ENCODE results near the gene SEMA5A.

SEMA5A gene

GRCh38 chr5:9409413-9409960 lies 136.4 kb downstream of the SEMA5A start:
- Histone ChIP-seq H3K4me1 (ENCODE audit: control insufficient read depth, insufficient read depth, low read length) (no peaks in the 10 kb centered on the region), H3K4me3 (ENCODE audit: low read depth, low read length) (no peak overlapping the region), H3K36me3 (ENCODE audit: control insufficient read depth in 2 of 2, insufficient read depth in 1 of 2, low read length in 2 of 2) (no peaks in the 10 kb centered on the region), H3K9me3 (ENCODE audit: control insufficient read depth, insufficient read depth, low read depth, low read length) (no peaks in the 10 kb centered on the region), H3K27ac (ENCODE audit: extremely low read depth, low read depth, low read length) (no peak overlapping the region)
- ChIA-PET POLR2A (no interaction called here), CTCF (interaction anchor here (0.6 to 0.9 kb wide), 4 partner anchors 49 to 501 kb away, joined by 3 read pairs; no protein-coding TSS in a partner anchor)
- no peak for TF ChIP-seq ZNF404 (tag by site-specific recombination; IDR thresholded peaks at IDR 0.05)
- TF ChIP-seq SCRT1 (tag by site-specific recombination; IDR thresholded peaks at IDR 0.05; ENCODE audit: borderline replicate concordance), result no peak
- TF ChIP-seq ZNF280D (tag by site-specific recombination; IDR thresholded peaks at IDR 0.05), result no peak
- no peak for TF ChIP-seq ZNF132 (tag by site-specific recombination; IDR thresholded peaks at IDR 0.05; ENCODE audit: borderline replicate concordance)
- no peak for TF ChIP-seq GLIS2 (tag by site-specific recombination; IDR thresholded peaks at IDR 0.05)

- POLR2A ChIA-PET, result no interaction called here
Observed at GRCh38 chr5:9408964-9409363, 136.9 kb downstream of the SEMA5A start.

More at GRCh38 chr5:9408964-9409363, 136.9 kb downstream of the SEMA5A start:
- no peaks in the 10 kb centered on the region for H3K9me3 ChIP-seq (ENCODE audit: control insufficient read depth, insufficient read depth, low read depth, low read length)
- no peaks in the 10 kb centered on the region for H3K4me1 ChIP-seq (ENCODE audit: control insufficient read depth, insufficient read depth, low read length)
- H3K36me3 ChIP-seq (ENCODE audit: control insufficient read depth in 2 of 2, insufficient read depth in 1 of 2, low read length in 2 of 2), result no peaks in the 10 kb centered on the region
- no peak for TF ChIP-seq ZNF350 (tag by site-specific recombination; IDR thresholded peaks at IDR 0.05)
- TF ChIP-seq KLF9 (tag by site-specific recombination; IDR thresholded peaks at IDR 0.05; ENCODE audit: low read depth), result no peak
- no peak for TF ChIP-seq ZNF221 (tag by site-specific recombination; IDR thresholded peaks at IDR 0.05; ENCODE audit: borderline replicate concordance)
- no peak for TF ChIP-seq ZSCAN18 (tag by site-specific recombination; IDR thresholded peaks at IDR 0.05)
- no peak for TF ChIP-seq HOXC10 (CRISPR knock-in tag; IDR thresholded peaks at IDR 0.05)
- no peak for TF ChIP-seq ZNF660 (tag by site-specific recombination; IDR thresholded peaks at IDR 0.05)
- TF ChIP-seq ZNF223 (tag by site-specific recombination; IDR thresholded peaks at IDR 0.05), result no peak
- no peak for TF ChIP-seq ZNF624 (tag by site-specific recombination; IDR thresholded peaks at IDR 0.05)
- TF ChIP-seq ZFHX2 (tag by site-specific recombination; conservative IDR thresholded peaks at IDR 0.05), result no peak
- no peak for TF ChIP-seq ZNF768 (tag by site-specific recombination; IDR thresholded peaks at IDR 0.05)
- TF ChIP-seq SP2 (tag by site-specific recombination; IDR thresholded peaks at IDR 0.05), result no peak
- TF ChIP-seq MZF1 (tag by site-specific recombination; IDR thresholded peaks at IDR 0.05; ENCODE audit: borderline replicate concordance), result no peak
- TF ChIP-seq SALL2 (tag by site-specific recombination; IDR thresholded peaks at IDR 0.05; ENCODE audit: borderline replicate concordance), result no peak
- TF ChIP-seq ZNF48 (tag by site-specific recombination; IDR thresholded peaks at IDR 0.05), result no peak
- no peak for TF ChIP-seq ZBTB49 (tag by site-specific recombination; IDR thresholded peaks at IDR 0.05; ENCODE audit: low read depth)
- TF ChIP-seq ZBTB7A (tag by site-specific recombination; IDR thresholded peaks at IDR 0.05; ENCODE audit: low read depth), result no peak
- no peak for TF ChIP-seq ZNF626 (tag by site-specific recombination; IDR thresholded peaks at IDR 0.05)
- no peak for TF ChIP-seq ZNF747 (tag by site-specific recombination; IDR thresholded peaks at IDR 0.05)
- no peak overlapping the region for H3K4me3 ChIP-seq (ENCODE audit: low read depth, low read length)
- CTCF ChIA-PET, result no interaction called here
- H3K27ac ChIP-seq (ENCODE audit: extremely low read depth, low read depth, low read length), result no peak overlapping the region
